AG10803 (cell line): ENCODE data around the gene ZBTB42.

ENCODE experiments used
- DNase-seq: peaks from one replicate; pipeline ENCODE4 v3.0.0; 2010; ENCODE audit warnings: low read depth
- H3K4me3 ChIP-seq: 2 replicates; pipeline ENCODE4 v1.5.1; 2011; ENCODE audit warnings: mild to moderate bottlenecking, low read length, control low read depth
- TF ChIP-seq, protein P1 (sequence below): conservative IDR thresholded peaks from 2 replicates; pipeline ENCODE4 v1.5.1; 2011; ENCODE audit warnings: mild to moderate bottlenecking, low read length, control low read depth, inconsistent platforms

The ZBTB42 gene

GRCh38 chr14:104755621-104756020, 45.3 kb upstream of the ZBTB42 start:
- DNase-seq = no peak
- no peak overlapping the region for H3K4me3 ChIP-seq
- TF ChIP-seq, protein P1, sequence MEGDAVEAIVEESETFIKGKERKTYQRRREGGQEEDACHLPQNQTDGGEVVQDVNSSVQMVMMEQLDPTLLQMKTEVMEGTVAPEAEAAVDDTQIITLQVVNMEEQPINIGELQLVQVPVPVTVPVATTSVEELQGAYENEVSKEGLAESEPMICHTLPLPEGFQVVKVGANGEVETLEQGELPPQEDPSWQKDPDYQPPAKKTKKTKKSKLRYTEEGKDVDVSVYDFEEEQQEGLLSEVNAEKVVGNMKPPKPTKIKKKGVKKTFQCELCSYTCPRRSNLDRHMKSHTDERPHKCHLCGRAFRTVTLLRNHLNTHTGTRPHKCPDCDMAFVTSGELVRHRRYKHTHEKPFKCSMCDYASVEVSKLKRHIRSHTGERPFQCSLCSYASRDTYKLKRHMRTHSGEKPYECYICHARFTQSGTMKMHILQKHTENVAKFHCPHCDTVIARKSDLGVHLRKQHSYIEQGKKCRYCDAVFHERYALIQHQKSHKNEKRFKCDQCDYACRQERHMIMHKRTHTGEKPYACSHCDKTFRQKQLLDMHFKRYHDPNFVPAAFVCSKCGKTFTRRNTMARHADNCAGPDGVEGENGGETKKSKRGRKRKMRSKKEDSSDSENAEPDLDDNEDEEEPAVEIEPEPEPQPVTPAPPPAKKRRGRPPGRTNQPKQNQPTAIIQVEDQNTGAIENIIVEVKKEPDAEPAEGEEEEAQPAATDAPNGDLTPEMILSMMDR = no peak

GRCh38 chr14:104756477-104757237, 44.2 kb upstream of the ZBTB42 start:
- no peak for DNase-seq
- no peak overlapping the region for H3K4me3 ChIP-seq
- TF ChIP-seq, protein P1 = no peak

- no peak overlapping the region for H3K4me3 ChIP-seq
- TF ChIP-seq, protein P1 = no peak
Observed at GRCh38 chr14:104757238-104757585, 43.7 kb upstream of the ZBTB42 start.

GRCh38 chr14:104757681-104758392, 43.1 kb upstream of the ZBTB42 start:
- H3K4me3 ChIP-seq = no peak overlapping the region
- TF ChIP-seq, protein P1 = no peak
- DNase-seq = no peak

More at GRCh38 chr14:104757238-104757585, 43.7 kb upstream of the ZBTB42 start:
- DNase-seq = peak; percentile 16

GRCh38 chr14:104758981-104759969, 41.6 kb upstream of the ZBTB42 start:
- TF ChIP-seq, protein P1 = no peak
- no peak overlapping the region for H3K4me3 ChIP-seq
- DNase-seq = no peak

- no peak for DNase-seq
- no peak overlapping the region for H3K4me3 ChIP-seq
- TF ChIP-seq, protein P1 = no peak
Observed at GRCh38 chr14:104765517-104765916, 35.4 kb upstream of the ZBTB42 start.
